WTC11 (cell line): ENCODE results near the gene GNAL. TPM values are rescaled to one million over a fixed set of nuclear protein-coding genes. Genes with fewer than 3 reads are reported as not detected.
A peak's percentile ranks its signal among the peaks of the same experiment; 100 is the strongest.
"Not testable (repeated sequence)": the region's sequence is repeated elsewhere in the genome, so short reads cannot be mapped to it uniquely, and the experiment has no call there.

Experiments used
- ATAC-seq: fragments of 200-7000 bp; cut with Tn5 transposase; 2 replicates; pipeline ENCODE4 v1.10.0; 2021; ENCODE audit warnings: mild to moderate bottlenecking, moderate library complexity
- CTCF ChIA-PET: fragments of 300-600 bp; sonication (Branson Sonifier 250); formaldehyde crosslinking; loops from one replicate; lab custom pipeline; 2021; ENCODE audit warnings: antibody characterized with exemption; lab: Charles Lee
- POLR2A ChIA-PET: fragments of 350-600 bp; sonication (Branson Sonifier 250); formaldehyde crosslinking; loops from one replicate; lab custom pipeline; 2021; ENCODE audit warnings: antibody characterized with exemption; lab: Charles Lee
- DNase-seq: peaks from one replicate; pipeline ENCODE4 v3.0.0; 2021; ENCODE audit warnings: low spot score
- H3K27ac Mint-ChIP-seq: 2 replicates; pipeline ENCODE4 v1.8.0; 2021; ENCODE audit warnings: mixed read lengths
- H3K27me3 Mint-ChIP-seq: 2 replicates; pipeline ENCODE4 v1.8.0; 2021; ENCODE audit warnings: low read depth, mild to moderate bottlenecking, moderate library complexity, mixed read lengths
- H3K36me3 Mint-ChIP-seq: 2 replicates; pipeline ENCODE4 v1.8.0; 2021; ENCODE audit warnings: mixed read lengths
- H3K4me1 Mint-ChIP-seq: 2 replicates; pipeline ENCODE4 v1.8.0; 2022; ENCODE audit warnings: mixed read lengths
- H3K4me3 Mint-ChIP-seq: 2 replicates; pipeline ENCODE4 v1.8.0; 2021; ENCODE audit warnings: mild to moderate bottlenecking, moderate library complexity, mixed read lengths
- H3K9me3 Mint-ChIP-seq: 2 replicates; pipeline ENCODE4 v1.8.0; 2021; ENCODE audit warnings: mixed read lengths
- ATF2 ChIP-seq: sonication (generic); formaldehyde crosslinking; IDR thresholded peaks from 2 replicates; pipeline ENCODE4 v1.8.1; 2022; ENCODE audit warnings: low read depth, missing genetic modification reagents, borderline replicate concordance
- ELF4 ChIP-seq: sonication (generic); formaldehyde crosslinking; IDR thresholded peaks from 2 replicates; pipeline ENCODE4 v1.8.1; 2022; ENCODE audit warnings: low read depth, mild to moderate bottlenecking, moderate library complexity, missing genetic modification reagents
- ESRRA ChIP-seq: sonication (generic); formaldehyde crosslinking; IDR thresholded peaks from 2 replicates; pipeline ENCODE4 v1.8.1; 2022; ENCODE audit warnings: mild to moderate bottlenecking, missing genetic modification reagents, borderline replicate concordance
- FOXP4 ChIP-seq: sonication (generic); formaldehyde crosslinking; IDR thresholded peaks from 2 replicates; pipeline ENCODE4 v1.8.0; 2022; ENCODE audit warnings: mild to moderate bottlenecking, missing genetic modification reagents
- GRHL2 ChIP-seq: fragments of 250-450 bp; sonication (Bioruptor Pico); IDR thresholded peaks from 2 replicates; pipeline ENCODE4 v1.8.0; 2022; ENCODE audit warnings: mild to moderate bottlenecking, moderate library complexity; ENCODE audit not compliant: insufficient replicate concordance, severe bottlenecking
- HMGA2 ChIP-seq: fragments of 250-450 bp; sonication (Bioruptor Pico); IDR thresholded peaks from 2 replicates; pipeline ENCODE4 v1.4.0; 2021; ENCODE audit warnings: mild to moderate bottlenecking, moderate library complexity
- HMGXB4 ChIP-seq: sonication (generic); formaldehyde crosslinking; IDR thresholded peaks from 2 replicates; pipeline ENCODE4 v1.8.1; 2023; ENCODE audit warnings: mild to moderate bottlenecking, moderate library complexity, missing genetic modification reagents
- IRF1 ChIP-seq: sonication (generic); formaldehyde crosslinking; IDR thresholded peaks from 2 replicates; pipeline ENCODE4 v1.8.0; 2023; ENCODE audit warnings: missing genetic modification reagents
- KAT7 ChIP-seq: sonication (generic); formaldehyde crosslinking; IDR thresholded peaks from 2 replicates; pipeline ENCODE4 v1.8.1; 2023; ENCODE audit warnings: missing genetic modification reagents, mild to moderate bottlenecking, borderline replicate concordance
- NFE2L1 ChIP-seq: sonication (generic); formaldehyde crosslinking; IDR thresholded peaks from 2 replicates; pipeline ENCODE4 v1.8.1; 2023; ENCODE audit warnings: missing genetic modification reagents
- NR2C2 ChIP-seq: sonication (generic); formaldehyde crosslinking; IDR thresholded peaks from 2 replicates; pipeline ENCODE4 v1.8.0; 2022; ENCODE audit warnings: mild to moderate bottlenecking, missing genetic modification reagents
- RELA ChIP-seq: sonication (generic); formaldehyde crosslinking; IDR thresholded peaks from 2 replicates; pipeline ENCODE4 v1.8.1; 2022; ENCODE audit warnings: missing genetic modification reagents, mild to moderate bottlenecking, borderline replicate concordance
- TEAD4 ChIP-seq: sonication (generic); formaldehyde crosslinking; IDR thresholded peaks from 2 replicates; pipeline ENCODE4 v1.8.0; 2022; ENCODE audit warnings: mild to moderate bottlenecking, missing genetic modification reagents
- TP53 ChIP-seq: sonication (generic); formaldehyde crosslinking; IDR thresholded peaks from 2 replicates; pipeline ENCODE4 v1.8.1; 2023; ENCODE audit warnings: mild to moderate bottlenecking, missing genetic modification reagents
- USF1 ChIP-seq: sonication (generic); formaldehyde crosslinking; IDR thresholded peaks from 2 replicates; pipeline ENCODE4 v1.8.0; 2022; ENCODE audit warnings: mild to moderate bottlenecking, missing genetic modification reagents
- ZBTB21 ChIP-seq: sonication (generic); formaldehyde crosslinking; IDR thresholded peaks from 2 replicates; pipeline ENCODE4 v1.8.1; 2023; ENCODE audit warnings: mild to moderate bottlenecking, missing genetic modification reagents, borderline replicate concordance
- ZBTB43 ChIP-seq: sonication (generic); formaldehyde crosslinking; IDR thresholded peaks from 2 replicates; pipeline ENCODE4 v1.8.1; 2023; ENCODE audit warnings: mild to moderate bottlenecking, missing genetic modification reagents
- ZNF219 ChIP-seq: sonication (generic); formaldehyde crosslinking; IDR thresholded peaks from 2 replicates; pipeline ENCODE4 v1.8.0; 2023; ENCODE audit warnings: missing genetic modification reagents, mild to moderate bottlenecking, borderline replicate concordance
- ZNF232 ChIP-seq: sonication (generic); formaldehyde crosslinking; IDR thresholded peaks from 2 replicates; pipeline ENCODE4 v1.8.0; 2022; ENCODE audit warnings: mild to moderate bottlenecking, missing genetic modification reagents
- ZNF317 ChIP-seq: sonication (generic); formaldehyde crosslinking; IDR thresholded peaks from 2 replicates; pipeline ENCODE4 v1.8.1; 2023; ENCODE audit warnings: low read depth, mild to moderate bottlenecking, moderate library complexity, missing genetic modification reagents, borderline replicate concordance
- ZNF512 ChIP-seq: sonication (generic); formaldehyde crosslinking; IDR thresholded peaks from 2 replicates; pipeline ENCODE4 v1.8.1; 2022; ENCODE audit warnings: missing genetic modification reagents, borderline replicate concordance
- total RNA-seq: library from RNA; stranded (reverse); gene quantifications from 3 replicates; pipeline ENCODE4 v1.2.3, GENCODE V29; 2021

Gene GNAL
- total RNA-seq, 1 experiment from 2014 or later, result 22.3 TPM

- TF ChIP-seq ZBTB21 (peak; percentile 90; the same call in 1 of the 2 replicates), ZNF219 (CRISPR knock-in tag) (no peak), ELF4 (CRISPR knock-in tag) (no peak), ZNF317 (CRISPR knock-in tag) (no peak), ZNF232 (CRISPR knock-in tag) (peak; percentile 53), ATF2 (CRISPR knock-in tag) (no peak), TEAD4 (CRISPR knock-in tag) (no peak), ESRRA (CRISPR knock-in tag) (no peak), IRF1 (CRISPR knock-in tag) (no peak), HMGA2 (CRISPR knock-in tag) (no peak), NFE2L1 (CRISPR knock-in tag) (0 out of 2 replicates have a peak, but pooled peaks have one; percentile 11), FOXP4 (no peak), GRHL2 (no peak), HMGXB4 (CRISPR knock-in tag) (peak; percentile 76), KAT7 (CRISPR knock-in tag) (peak; percentile 63; the same call in 1 of the 2 replicates), ZNF512 (no peak), USF1 (CRISPR knock-in tag) (no peak), ZBTB43 (CRISPR knock-in tag) (no peak), TP53 (CRISPR knock-in tag) (peak; percentile 16), NR2C2 (no peak), RELA (CRISPR knock-in tag) (no peak)
These were observed at the start of gene GNAL (continued) for GRCh38 chr18:11688972-11689668.

- Mint-ChIP-seq H3K36me3 (peaks cover 18% of the 10 kb centered on the region), H3K9me3 (peaks cover 22% of the 10 kb centered on the region)
- H3K4me3 Mint-ChIP-seq, ATAC-seq, CTCF ChIA-PET, DNase-seq, H3K27me3 Mint-ChIP-seq, H3K4me1 Mint-ChIP-seq, H3K27ac Mint-ChIP-seq, POLR2A ChIA-PET: not testable (repeated sequence)
These were observed 41.8 kb upstream of the GNAL start for GRCh38 chr18:11647310-11647709.

GRCh38 chr18:11647804-11648203, 41.3 kb upstream of the GNAL start:
- H3K4me1 Mint-ChIP-seq, H3K27ac Mint-ChIP-seq, POLR2A ChIA-PET, DNase-seq, ATAC-seq, H3K4me3 Mint-ChIP-seq, H3K27me3 Mint-ChIP-seq, CTCF ChIA-PET: not testable (repeated sequence)
- peaks cover 22% of the 10 kb centered on the region for H3K9me3 Mint-ChIP-seq
- peaks cover 18% of the 10 kb centered on the region for H3K36me3 Mint-ChIP-seq
